Measurements from ENCODE around the gene SCN4B. TPM values are rescaled to one million over a fixed set of nuclear protein-coding genes. Genes with fewer than 3 reads are reported as not detected.

The SCN4B gene
- total and polyA plus RNA-seq, 8 donors: 0.61 to 2.9 (median 1.0) TPM

- TF ChIP-seq CTCF (IDR thresholded peaks at IDR 0.05): no peak
- FAIRE-seq (no peak), DNase-seq (no peak), ATAC-seq (no peak)
- Histone ChIP-seq H3K27me3 (no peaks in the 10 kb centered on the region), H3K27ac (no peak within 1 kb of the TSS), H3K4me3 (no peak within 1 kb of the TSS), H3K36me3 (no peaks in the 10 kb centered on the region), H3K4me1 (no peaks in the 10 kb centered on the region), H3K9me3 (no peaks in the 10 kb centered on the region)
- WGBS, 2 donors: 42% methylated on average over 14 of the region's 14 CpGs
- intact Hi-C loops (cut with DNase I): no loop called here
These were observed 23.6 kb upstream of the SCN4B start, which contains the start of gene SCN2B for GRCh38 chr11:118175993-118176777. TSS of gene SCN2B (minus strand) at chr11:118176639. CDS start at chr11:118176431, 208 bp downstream.

- H3K4me3 ChIP-seq: no peak overlapping the region
- 52 to 61% methylated on average over 13 of the region's 13 CpGs for WGBS, 2 donors
- no peaks in the 10 kb centered on the region for H3K36me3 ChIP-seq
- intact Hi-C loops (cut with DNase I): no loop called here
- no peaks in the 10 kb centered on the region for H3K9me3 ChIP-seq
- no peak for DNase-seq
- H3K4me1 ChIP-seq: no peaks in the 10 kb centered on the region
- no peak for FAIRE-seq
- no peak overlapping the region for H3K27ac ChIP-seq
- no peaks in the 10 kb centered on the region for H3K27me3 ChIP-seq
- TF ChIP-seq CTCF (IDR thresholded peaks at IDR 0.05): no peak
- peak in 2 of 4 donors; percentile 14 to 34 for ATAC-seq
These were observed 22.7 kb upstream of the SCN4B start for GRCh38 chr11:118175031-118175992.

GRCh38 chr11:118174006-118174567 is 21.5 kb upstream of the SCN4B start:
- Histone ChIP-seq H3K27ac (no peak overlapping the region), H3K9me3 (no peaks in the 10 kb centered on the region), H3K27me3 (no peaks in the 10 kb centered on the region), H3K36me3 (no peaks in the 10 kb centered on the region), H3K4me3 (no peak overlapping the region), H3K4me1 (no peaks in the 10 kb centered on the region)
- intact Hi-C loops (cut with DNase I): no loop called here
- no peak for TF ChIP-seq CTCF (IDR thresholded peaks at IDR 0.05)
- WGBS, 2 donors: 69 to 77% methylated on average over 9 of the region's 9 CpGs
- no peak for DNase-seq
- no peak for FAIRE-seq
- ATAC-seq: no peak

DNA sequence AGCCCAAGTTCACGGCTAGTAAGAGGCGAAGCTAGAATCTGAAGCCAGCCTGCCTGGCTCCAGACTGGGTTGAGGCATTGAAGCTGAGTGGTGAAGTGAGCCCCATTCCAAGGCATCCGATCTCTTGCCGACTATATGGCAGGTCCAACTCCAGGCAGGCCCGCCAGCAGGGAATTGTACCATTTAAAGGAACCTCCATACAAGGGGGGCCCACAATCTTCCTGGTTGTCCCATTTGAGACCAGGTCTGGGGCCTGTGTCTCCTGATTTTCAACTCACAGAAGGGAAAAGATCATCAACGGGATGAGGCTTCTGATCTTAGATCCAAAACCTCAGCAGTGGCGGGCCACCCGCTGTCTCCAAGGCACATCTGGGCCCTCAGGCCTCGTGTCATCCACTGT is 19.7 kb upstream of the SCN4B start:
- H3K27ac ChIP-seq: no peak overlapping the region
- no peaks in the 10 kb centered on the region for H3K27me3 ChIP-seq
- intact Hi-C loops (cut with DNase I): no loop called here
- FAIRE-seq: no peak
- H3K36me3 ChIP-seq: no peaks in the 10 kb centered on the region
- WGBS, 2 donors: 75 to 83% methylated on average over 9 of the region's 9 CpGs
- DNase-seq: no peak
- TF ChIP-seq CTCF (IDR thresholded peaks at IDR 0.05): no peak
- no peaks in the 10 kb centered on the region for H3K9me3 ChIP-seq
- no peak for ATAC-seq
- no peak overlapping the region for H3K4me3 ChIP-seq
- no peaks in the 10 kb centered on the region for H3K4me1 ChIP-seq
